ENCODE data around the gene FOXI1.

Gene FOXI1

GRCh38 chr5:170143091-170143490 is 37.4 kb downstream of the FOXI1 start:
- H3K4me1 ChIP-seq (ENCODE audit: insufficient read depth, low read length, severe bottlenecking), result no peaks in the 10 kb centered on the region
- no peak overlapping the region for H3K4me2 ChIP-seq (ENCODE audit: low read length)
- H3K4me3 ChIP-seq (ENCODE audit: low read depth, low read length, poor library complexity, severe bottlenecking), result no peak overlapping the region
- H3K9me2 ChIP-seq (ENCODE audit: low read depth, low read length), result no peaks in the 10 kb centered on the region
- H3K9ac ChIP-seq (ENCODE audit: low read length), result no peak overlapping the region
- H3K79me2 ChIP-seq (ENCODE audit: insufficient read depth, low read length), result no peaks in the 10 kb centered on the region
- H3K9me3 ChIP-seq (ENCODE audit: low read length), result no peaks in the 10 kb centered on the region
- no peaks in the 10 kb centered on the region for H3F3A ChIP-seq (ENCODE audit: insufficient read depth, low read length)
- H3K27ac ChIP-seq (ENCODE audit: low read depth, low read length, poor library complexity, severe bottlenecking), result no peak overlapping the region
- no peak overlapping the region for H2AFZ ChIP-seq (ENCODE audit: low read length)
- H4K20me1 ChIP-seq (ENCODE audit: insufficient read depth, low read length), result no peaks in the 10 kb centered on the region
- no peaks in the 10 kb centered on the region for H3K36me3 ChIP-seq (ENCODE audit: insufficient read depth, low read length)
- TF ChIP-seq CTCF (IDR thresholded peaks at IDR 0.05; ENCODE audit: low read length), result no peak
- no peak for TF ChIP-seq EZH2 (IDR thresholded peaks at IDR 0.05; ENCODE audit: borderline replicate concordance, low read length)
- no peaks in the 10 kb centered on the region for H3K27me3 ChIP-seq (ENCODE audit: insufficient read depth, low read length)

- no peak overlapping the region for H3K9ac ChIP-seq (ENCODE audit: low read length)
- no peak overlapping the region for H2AFZ ChIP-seq (ENCODE audit: low read length)
- H3K4me2 ChIP-seq (ENCODE audit: low read length), result no peak overlapping the region
- no peak overlapping the region for H3K27ac ChIP-seq (ENCODE audit: low read depth, low read length, poor library complexity, severe bottlenecking)
- TF ChIP-seq EZH2 (IDR thresholded peaks at IDR 0.05; ENCODE audit: borderline replicate concordance, low read length), result no peak
- TF ChIP-seq CTCF (IDR thresholded peaks at IDR 0.05; ENCODE audit: low read length), result no peak
- no peaks in the 10 kb centered on the region for H3K9me3 ChIP-seq (ENCODE audit: low read length)
- H3K27me3 ChIP-seq (ENCODE audit: insufficient read depth, low read length), result no peaks in the 10 kb centered on the region
- no peaks in the 10 kb centered on the region for H3K4me1 ChIP-seq (ENCODE audit: insufficient read depth, low read length, severe bottlenecking)
- no peaks in the 10 kb centered on the region for H3K36me3 ChIP-seq (ENCODE audit: insufficient read depth, low read length)
- H4K20me1 ChIP-seq (ENCODE audit: insufficient read depth, low read length), result no peaks in the 10 kb centered on the region
- H3F3A ChIP-seq (ENCODE audit: insufficient read depth, low read length), result no peaks in the 10 kb centered on the region
- no peak overlapping the region for H3K4me3 ChIP-seq (ENCODE audit: low read depth, low read length, poor library complexity, severe bottlenecking)
- no peaks in the 10 kb centered on the region for H3K79me2 ChIP-seq (ENCODE audit: insufficient read depth, low read length)
- H3K9me2 ChIP-seq (ENCODE audit: low read depth, low read length), result no peaks in the 10 kb centered on the region
Observed at GRCh38 chr5:170143710-170144109, 38.0 kb downstream of the FOXI1 start.

GRCh38 chr5:170144286-170145023 is 38.8 kb downstream of the FOXI1 start:
- Histone ChIP-seq H3K9me2 (ENCODE audit: low read depth, low read length) (no peaks in the 10 kb centered on the region), H4K20me1 (ENCODE audit: insufficient read depth, low read length) (no peaks in the 10 kb centered on the region), H3K79me2 (ENCODE audit: insufficient read depth, low read length) (no peaks in the 10 kb centered on the region), H3K27me3 (ENCODE audit: insufficient read depth, low read length) (no peaks in the 10 kb centered on the region), H3K36me3 (ENCODE audit: insufficient read depth, low read length) (no peaks in the 10 kb centered on the region), H2AFZ (ENCODE audit: low read length) (no peak overlapping the region), H3K4me2 (ENCODE audit: low read length) (no peak overlapping the region), H3K4me1 (ENCODE audit: insufficient read depth, low read length, severe bottlenecking) (no peaks in the 10 kb centered on the region), H3K27ac (ENCODE audit: low read depth, low read length, poor library complexity, severe bottlenecking) (no peak overlapping the region), H3K4me3 (ENCODE audit: low read depth, low read length, poor library complexity, severe bottlenecking) (no peak overlapping the region), H3K9ac (ENCODE audit: low read length) (no peak overlapping the region), H3K9me3 (ENCODE audit: low read length) (no peaks in the 10 kb centered on the region), H3F3A (ENCODE audit: insufficient read depth, low read length) (no peaks in the 10 kb centered on the region)
- TF ChIP-seq CTCF (IDR thresholded peaks at IDR 0.05; ENCODE audit: low read length) (no peak), EZH2 (IDR thresholded peaks at IDR 0.05; ENCODE audit: borderline replicate concordance, low read length) (no peak)

Measured in OCI-LY1 (cell line).